Fibroblast of pulmonary artery (primary cell): ENCODE measurements around the gene LY86.

Source experiments
- DNase-seq: peaks from one replicate; pipeline ENCODE4 v3.0.0-alpha.2; 2010; ENCODE audit warnings: low read depth
- H3K4me3 ChIP-seq: replicated peaks from 2 replicates; pipeline ENCODE4 v1.5.1; 2011; ENCODE audit warnings: low read depth, mild to moderate bottlenecking, control low read depth, low read length, moderate library complexity
- TF ChIP-seq, protein P1 (sequence below): IDR thresholded peaks from 2 replicates; pipeline ENCODE4 v1.5.1; 2011; ENCODE audit warnings: mild to moderate bottlenecking, control low read depth, low read length, inconsistent platforms; ENCODE audit errors: missing control alignments

The LY86 gene

GRCh38 chr6:6588924-6589709, 597 bp downstream of the LY86 start:
- H3K4me3 ChIP-seq: no peak overlapping the region
- TF ChIP-seq, protein P1, sequence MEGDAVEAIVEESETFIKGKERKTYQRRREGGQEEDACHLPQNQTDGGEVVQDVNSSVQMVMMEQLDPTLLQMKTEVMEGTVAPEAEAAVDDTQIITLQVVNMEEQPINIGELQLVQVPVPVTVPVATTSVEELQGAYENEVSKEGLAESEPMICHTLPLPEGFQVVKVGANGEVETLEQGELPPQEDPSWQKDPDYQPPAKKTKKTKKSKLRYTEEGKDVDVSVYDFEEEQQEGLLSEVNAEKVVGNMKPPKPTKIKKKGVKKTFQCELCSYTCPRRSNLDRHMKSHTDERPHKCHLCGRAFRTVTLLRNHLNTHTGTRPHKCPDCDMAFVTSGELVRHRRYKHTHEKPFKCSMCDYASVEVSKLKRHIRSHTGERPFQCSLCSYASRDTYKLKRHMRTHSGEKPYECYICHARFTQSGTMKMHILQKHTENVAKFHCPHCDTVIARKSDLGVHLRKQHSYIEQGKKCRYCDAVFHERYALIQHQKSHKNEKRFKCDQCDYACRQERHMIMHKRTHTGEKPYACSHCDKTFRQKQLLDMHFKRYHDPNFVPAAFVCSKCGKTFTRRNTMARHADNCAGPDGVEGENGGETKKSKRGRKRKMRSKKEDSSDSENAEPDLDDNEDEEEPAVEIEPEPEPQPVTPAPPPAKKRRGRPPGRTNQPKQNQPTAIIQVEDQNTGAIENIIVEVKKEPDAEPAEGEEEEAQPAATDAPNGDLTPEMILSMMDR: no peak
- no peak for DNase-seq

GRCh38 chr6:6590530-6590929, 2.0 kb downstream of the LY86 start:
- no peak for DNase-seq
- H3K4me3 ChIP-seq: no peak overlapping the region
- TF ChIP-seq, protein P1: no peak

GRCh38 chr6:6591778-6592465, 3.4 kb downstream of the LY86 start:
- H3K4me3 ChIP-seq: no peak overlapping the region
- TF ChIP-seq, protein P1: no peak
- no peak for DNase-seq

GRCh38 chr6:6592826-6593475, 4.4 kb downstream of the LY86 start:
- no peak overlapping the region for H3K4me3 ChIP-seq
- DNase-seq: no peak
- TF ChIP-seq, protein P1: no peak

- TF ChIP-seq, protein P1: no peak
- DNase-seq: no peak
- H3K4me3 ChIP-seq: no peak overlapping the region
Measured at GRCh38 chr6:6593867-6594468, 5.4 kb downstream of the LY86 start.

- no peak for DNase-seq
- H3K4me3 ChIP-seq: no peak overlapping the region
- TF ChIP-seq, protein P1: no peak
Measured at GRCh38 chr6:6595025-6595424, 6.5 kb downstream of the LY86 start.
